ENCODE data around the gene SYNE2. TPM values are rescaled to one million over a fixed set of nuclear protein-coding genes. Genes with fewer than 3 reads are reported as not detected.

Gene SYNE2
- total RNA-seq, 1 experiment from 2014 or later = 16.0 TPM

GRCh38 chr14:63905370-63905769, 52.6 kb downstream of the SYNE2 start:
- Histone ChIP-seq H3K4me2 (ENCODE audit: low read length) (no peak overlapping the region), H4K20me1 (ENCODE audit: low read length) (no peaks in the 10 kb centered on the region), H3K36me3 (ENCODE audit: low read depth, low read length) (no peaks in the 10 kb centered on the region), H3K9ac (ENCODE audit: low read length) (no peak overlapping the region), H3K27ac (ENCODE audit: low read length) (no peak overlapping the region), H3K9me2 (replicated peaks; ENCODE audit: low read length) (no peaks in the 10 kb centered on the region), H3K9me3 (ENCODE audit: low read length) (no peaks in the 10 kb centered on the region), H3K4me3 (ENCODE audit: low read length) (no peak overlapping the region), H3F3A (ENCODE audit: low read length, unreplicated experiment) (no peaks in the 10 kb centered on the region), H2AFZ (ENCODE audit: low read length) (no peak overlapping the region), H3K27me3 (ENCODE audit: low read length) (no peaks in the 10 kb centered on the region), H3K4me1 (ENCODE audit: insufficient read depth, low read length) (no peaks in the 10 kb centered on the region), H3K79me2 (ENCODE audit: low read length) (no peaks in the 10 kb centered on the region)
- DNase-seq (no peak), ATAC-seq (no peak)
- POLR2A ChIA-PET (ENCODE audit: unreplicated experiment) = no interaction called here
- intact Hi-C loops (cut with micrococcal nuclease) = no loop called here
- no peak for TF ChIP-seq EZH2 (IDR thresholded peaks at IDR 0.05; ENCODE audit: low read length, unreplicated experiment)
- TF ChIP-seq CTCF (conservative IDR thresholded peaks at IDR 0.05; ENCODE audit: low read depth, low read length) = no peak
- CTCF ChIA-PET = no interaction called here
- no TSS peak for BruUV-seq (replicated peaks)

GRCh38 chr14:63908667-63909264, 56.0 kb downstream of the SYNE2 start:
- CTCF ChIA-PET = no interaction called here
- no peak overlapping the region for H2AFZ ChIP-seq (ENCODE audit: low read length)

More at GRCh38 chr14:63908667-63909264, 56.0 kb downstream of the SYNE2 start:
- Histone ChIP-seq H3K9me3 (ENCODE audit: low read length) (no peaks in the 10 kb centered on the region), H3K27me3 (ENCODE audit: low read length) (no peaks in the 10 kb centered on the region), H3K9ac (ENCODE audit: low read length) (no peak overlapping the region), H3K27ac (ENCODE audit: low read length) (no peak overlapping the region), H4K20me1 (ENCODE audit: low read length) (no peaks in the 10 kb centered on the region), H3K36me3 (ENCODE audit: low read depth, low read length) (no peaks in the 10 kb centered on the region), H3K79me2 (ENCODE audit: low read length) (no peaks in the 10 kb centered on the region), H3K9me2 (replicated peaks; ENCODE audit: low read length) (no peaks in the 10 kb centered on the region), H3K4me2 (ENCODE audit: low read length) (no peak overlapping the region), H3F3A (ENCODE audit: low read length, unreplicated experiment) (no peaks in the 10 kb centered on the region), H3K4me1 (ENCODE audit: insufficient read depth, low read length) (no peaks in the 10 kb centered on the region), H3K4me3 (ENCODE audit: low read length) (no peak overlapping the region)
- TF ChIP-seq EZH2phosphoT487 (IDR thresholded peaks at IDR 0.05; ENCODE audit: borderline replicate concordance, low read length) (no peak), EZH2 (IDR thresholded peaks at IDR 0.05; ENCODE audit: low read length, unreplicated experiment) (no peak), CTCF (conservative IDR thresholded peaks at IDR 0.05; ENCODE audit: low read depth, low read length) (no peak)
- BruUV-seq (replicated peaks) = no TSS peak
- intact Hi-C loops (cut with micrococcal nuclease) = no loop called here
- no peak for DNase-seq
- ATAC-seq = no peak
- POLR2A ChIA-PET (ENCODE audit: unreplicated experiment) = interaction anchor here (0.6 kb wide), 1 partner anchor 166 kb away, joined by 4 read pairs; no protein-coding TSS in a partner anchor

Data from PC-3 (cell line).